Measurements from ENCODE around the gene VWA5A. TPM values are rescaled to one million over a fixed set of nuclear protein-coding genes. Genes with fewer than 3 reads are reported as not detected.

The VWA5A gene
- polyA plus RNA-seq, 1 donor = 13.7 TPM

Other genes with a start within 250 kb of the VWA5A start
- gene TMEM225, start 229.8 kb upstream of the VWA5A start, polyA plus RNA-seq (ENCODE audit: insufficient read length) = not detected
- not detected for gene OR8D4, start 213.3 kb upstream of the VWA5A start, polyA plus RNA-seq (ENCODE audit: insufficient read length)
- gene OR4D5, start 175.8 kb upstream of the VWA5A start, polyA plus RNA-seq (ENCODE audit: insufficient read length) = not detected
- not detected for gene OR6T1, start 171.6 kb upstream of the VWA5A start, polyA plus RNA-seq (ENCODE audit: insufficient read length)
- not detected for gene OR10S1, start 137.7 kb upstream of the VWA5A start, polyA plus RNA-seq (ENCODE audit: insufficient read length)
- gene OR10G6, start 120.3 kb upstream of the VWA5A start, polyA plus RNA-seq (ENCODE audit: insufficient read length) = not detected
- not detected for gene OR10G4, start 102.5 kb upstream of the VWA5A start, polyA plus RNA-seq (ENCODE audit: insufficient read length)
- gene OR10G9, start 92.4 kb upstream of the VWA5A start, polyA plus RNA-seq (ENCODE audit: insufficient read length) = not detected
- not detected for gene OR10G8, start 88.7 kb upstream of the VWA5A start, polyA plus RNA-seq (ENCODE audit: insufficient read length)
- not detected for gene OR10G7, start 74.1 kb upstream of the VWA5A start, polyA plus RNA-seq (ENCODE audit: insufficient read length)
- gene OR10D3, start 67.9 kb downstream of the VWA5A start, polyA plus RNA-seq (ENCODE audit: insufficient read length) = not detected
- gene OR8G1, start 125.6 kb downstream of the VWA5A start, polyA plus RNA-seq (ENCODE audit: insufficient read length) = not detected
- gene OR8G5, start 140.9 kb downstream of the VWA5A start, polyA plus RNA-seq (ENCODE audit: insufficient read length) = not detected
- gene OR8D1, start 198.5 kb downstream of the VWA5A start, polyA plus RNA-seq (ENCODE audit: insufficient read length) = not detected
- not detected for gene OR8D2, start 204.7 kb downstream of the VWA5A start, polyA plus RNA-seq (ENCODE audit: insufficient read length)

Measured in left kidney (tissue), 1 donor.